ENCODE data around the gene PLCL2. TPM values are rescaled to one million over a fixed set of nuclear protein-coding genes. Genes with fewer than 3 reads are reported as not detected.
"Not testable (repeated sequence)": the region's sequence is repeated elsewhere in the genome, so short reads cannot be mapped to it uniquely, and the experiment has no call there.

Gene PLCL2
- total and polyA plus RNA-seq, 2 donors (not counting 1 experiment from before 2014, with no cell fraction given) = 21.7 to 55.2 TPM

DNA sequence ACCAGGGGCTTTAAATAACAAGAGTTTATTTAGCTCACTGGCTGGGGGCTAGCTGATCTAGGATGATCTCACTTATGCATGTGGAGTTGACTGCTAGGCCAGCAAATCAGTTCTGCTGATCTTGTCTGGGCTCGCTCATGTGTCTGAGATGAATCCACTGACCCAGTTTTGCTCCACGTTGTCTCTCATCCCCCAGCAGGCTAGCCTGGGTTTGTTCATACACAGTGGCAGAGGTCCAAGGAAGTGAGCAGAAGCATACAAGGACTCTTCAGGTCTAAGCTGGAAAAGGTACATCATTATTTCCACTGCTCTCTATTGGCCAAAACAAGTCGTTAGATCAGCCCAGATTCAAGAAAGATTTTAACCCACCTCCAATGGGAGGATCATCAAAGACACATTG, 238.0 kb downstream of the PLCL2 start:
- H3K9me3 Mint-ChIP-seq (ENCODE audit: insufficient read depth) = peaks cover 2% of the 10 kb centered on the region
- intact Hi-C loops (cut with micrococcal nuclease) = no loop called here
- H3K4me1 Mint-ChIP-seq = no peaks in the 10 kb centered on the region
- DNase-seq (no peak), ATAC-seq (ENCODE audit: low read depth) (no peak)
- H3K27ac Mint-ChIP-seq = no peak overlapping the region
- ChIA-PET CTCF (no interaction called here), POLR2A (no interaction called here)
- H3K4me3 Mint-ChIP-seq = no peak overlapping the region
- Histone ChIP-seq H2AFZ (ENCODE audit: insufficient read depth, low read depth, low read length, poor library complexity, severe bottlenecking) (no peak overlapping the region), H3K79me2 (ENCODE audit: control insufficient read depth, insufficient read depth, low read length) (no peaks in the 10 kb centered on the region), H3K36me3 (replicated peaks in 1 of 2; ENCODE audit: control extremely low read depth in 1 of 2, control insufficient read depth in 1 of 2, extremely low read depth in 1 of 2, insufficient read depth in 2 of 2, low read length in 1 of 2) (no peaks in the 10 kb centered on the region), H3K27me3 (replicated peaks in 1 of 4; ENCODE audit: control extremely low read depth in 1 of 4, control insufficient read depth in 3 of 4, insufficient read depth in 4 of 4, low read length in 3 of 4) (no peaks in the 10 kb centered on the region), H3K9ac (ENCODE audit: low read length) (no peak overlapping the region), H3K4me3 (ENCODE audit: control extremely low read depth in 1 of 5, extremely low read depth in 1 of 5, insufficient read depth in 1 of 5, low read depth in 2 of 5, low read length in 4 of 5) (no peak overlapping the region), H3K9me3 (ENCODE audit: control extremely low read depth in 1 of 3, control insufficient read depth in 2 of 3, insufficient read depth in 1 of 3, low read length in 2 of 3) (no peaks in the 10 kb centered on the region), H4K20me1 (ENCODE audit: control insufficient read depth, insufficient read depth, low read length, poor library complexity, severe bottlenecking) (no peaks in the 10 kb centered on the region), H3K4me2 (replicated peaks; ENCODE audit: low read depth, low read length, poor library complexity, severe bottlenecking) (no peak overlapping the region), H3K27ac (ENCODE audit: low read length in 2 of 2) (no peak overlapping the region), H3K4me1 (ENCODE audit: control insufficient read depth in 2 of 2, insufficient read depth in 2 of 2, low read length in 2 of 2) (no peaks in the 10 kb centered on the region)
- TF ChIP-seq EZH2 (IDR thresholded peaks at IDR 0.05; ENCODE audit: borderline replicate concordance, insufficient read depth, low read depth, low read length, poor library complexity, severe bottlenecking) = no peak
- TF ChIP-seq, protein P1, sequence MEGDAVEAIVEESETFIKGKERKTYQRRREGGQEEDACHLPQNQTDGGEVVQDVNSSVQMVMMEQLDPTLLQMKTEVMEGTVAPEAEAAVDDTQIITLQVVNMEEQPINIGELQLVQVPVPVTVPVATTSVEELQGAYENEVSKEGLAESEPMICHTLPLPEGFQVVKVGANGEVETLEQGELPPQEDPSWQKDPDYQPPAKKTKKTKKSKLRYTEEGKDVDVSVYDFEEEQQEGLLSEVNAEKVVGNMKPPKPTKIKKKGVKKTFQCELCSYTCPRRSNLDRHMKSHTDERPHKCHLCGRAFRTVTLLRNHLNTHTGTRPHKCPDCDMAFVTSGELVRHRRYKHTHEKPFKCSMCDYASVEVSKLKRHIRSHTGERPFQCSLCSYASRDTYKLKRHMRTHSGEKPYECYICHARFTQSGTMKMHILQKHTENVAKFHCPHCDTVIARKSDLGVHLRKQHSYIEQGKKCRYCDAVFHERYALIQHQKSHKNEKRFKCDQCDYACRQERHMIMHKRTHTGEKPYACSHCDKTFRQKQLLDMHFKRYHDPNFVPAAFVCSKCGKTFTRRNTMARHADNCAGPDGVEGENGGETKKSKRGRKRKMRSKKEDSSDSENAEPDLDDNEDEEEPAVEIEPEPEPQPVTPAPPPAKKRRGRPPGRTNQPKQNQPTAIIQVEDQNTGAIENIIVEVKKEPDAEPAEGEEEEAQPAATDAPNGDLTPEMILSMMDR (IDR thresholded peaks at IDR 0.05) = no peak
- H3K27me3 Mint-ChIP-seq = no peaks in the 10 kb centered on the region
- WGBS (ENCODE audit: insufficient coverage) = 91% methylated on average over 2 of the region's 3 CpGs

DNA sequence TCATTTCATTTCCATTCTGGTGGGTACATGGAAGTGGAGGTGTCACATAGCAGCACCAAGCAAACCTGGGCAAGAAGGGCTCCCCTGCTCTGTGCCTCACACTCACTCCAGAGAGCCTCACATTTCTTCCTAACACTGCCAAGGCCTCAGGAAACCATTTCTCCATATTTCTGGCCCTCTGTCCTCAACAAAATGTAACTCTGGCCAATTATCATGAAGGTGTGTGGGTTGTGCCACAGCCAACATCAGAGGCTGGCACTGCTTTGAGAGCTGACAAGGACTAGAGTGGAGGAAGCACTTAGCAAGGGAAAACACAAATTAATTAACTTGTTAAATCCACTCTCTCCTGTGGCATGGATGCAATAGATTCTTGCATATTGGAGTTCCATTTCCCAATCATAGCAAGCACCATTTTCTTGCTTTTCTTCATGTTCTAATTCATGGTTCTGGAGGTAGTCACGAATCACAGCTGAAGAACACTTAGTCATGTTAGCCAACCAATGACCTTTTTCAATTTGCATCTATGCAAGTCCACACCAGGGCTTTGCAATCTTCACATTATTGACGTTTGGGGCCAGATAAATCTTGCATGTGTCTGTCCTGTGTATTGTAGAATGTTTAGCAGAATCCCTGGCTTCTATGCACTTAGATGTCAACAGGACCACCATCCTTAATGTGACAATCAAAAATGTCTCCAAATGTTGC, 241.1 kb downstream of the PLCL2 start:
- Mint-ChIP-seq H3K9me3 (ENCODE audit: insufficient read depth) (no peaks in the 10 kb centered on the region), H3K27ac (no peak overlapping the region), H3K27me3 (no peaks in the 10 kb centered on the region), H3K4me3 (no peak overlapping the region), H3K4me1 (no peaks in the 10 kb centered on the region)
- Histone ChIP-seq H3K79me2 (ENCODE audit: control insufficient read depth, insufficient read depth, low read length) (no peaks in the 10 kb centered on the region), H3K4me2 (replicated peaks; ENCODE audit: low read depth, low read length, poor library complexity, severe bottlenecking) (no peak overlapping the region), H3K27me3 (replicated peaks in 1 of 4; ENCODE audit: control extremely low read depth in 1 of 4, control insufficient read depth in 3 of 4, insufficient read depth in 4 of 4, low read length in 3 of 4) (no peaks in the 10 kb centered on the region), H3K27ac (ENCODE audit: low read length in 2 of 2) (no peak overlapping the region), H3K4me3 (ENCODE audit: control extremely low read depth in 1 of 5, extremely low read depth in 1 of 5, insufficient read depth in 1 of 5, low read depth in 2 of 5, low read length in 4 of 5) (no peak overlapping the region), H3K4me1 (ENCODE audit: control insufficient read depth in 2 of 2, insufficient read depth in 2 of 2, low read length in 2 of 2) (no peaks in the 10 kb centered on the region), H4K20me1 (ENCODE audit: control insufficient read depth, insufficient read depth, low read length, poor library complexity, severe bottlenecking) (no peaks in the 10 kb centered on the region), H3K9me3 (ENCODE audit: control extremely low read depth in 1 of 3, control insufficient read depth in 2 of 3, insufficient read depth in 1 of 3, low read length in 2 of 3) (peaks cover 0 to 8% (median 0%) of the 10 kb centered on the region in 3 donors), H2AFZ (ENCODE audit: insufficient read depth, low read depth, low read length, poor library complexity, severe bottlenecking) (no peak overlapping the region), H3K36me3 (replicated peaks in 1 of 2; ENCODE audit: control extremely low read depth in 1 of 2, control insufficient read depth in 1 of 2, extremely low read depth in 1 of 2, insufficient read depth in 2 of 2, low read length in 1 of 2) (no peaks in the 10 kb centered on the region), H3K9ac (ENCODE audit: low read length) (no peak overlapping the region)
- ChIA-PET POLR2A (no interaction called here), CTCF (no interaction called here)
- WGBS (ENCODE audit: insufficient coverage) = 40% methylated on average over 1 of the region's 2 CpGs
- DNase-seq = no peak
- ATAC-seq (ENCODE audit: low read depth) = no peak
- TF ChIP-seq, protein P1 (IDR thresholded peaks at IDR 0.05) = no peak
- intact Hi-C loops (cut with micrococcal nuclease) = no loop called here

DNA sequence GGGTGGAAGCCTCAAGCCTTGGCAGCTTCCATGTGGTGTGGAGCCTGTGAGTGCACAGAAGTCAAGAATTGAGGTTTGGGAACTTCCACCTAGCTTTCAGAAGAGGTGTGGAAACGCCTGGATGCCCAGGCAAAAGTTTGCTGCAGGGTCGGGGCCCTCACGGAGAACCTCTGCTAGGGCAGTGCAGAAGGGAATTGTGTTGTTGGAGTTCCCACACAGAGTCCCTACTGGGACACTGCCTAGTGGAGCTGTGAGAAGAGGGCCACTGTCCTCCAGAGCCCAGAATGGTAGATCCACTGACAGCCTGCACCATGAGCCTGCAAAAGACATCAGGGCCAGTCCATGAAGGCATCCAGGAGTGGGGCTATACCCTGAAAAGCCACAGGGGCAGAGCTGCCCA, 243.9 kb downstream of the PLCL2 start:
- CTCF ChIA-PET, POLR2A ChIA-PET: not testable (repeated sequence)

More for the DNA sequence above, 243.9 kb downstream of the PLCL2 start:
- H3K27ac Mint-ChIP-seq; H3K27ac ChIP-seq (ENCODE audit: low read length in 2 of 2); H2AFZ ChIP-seq (ENCODE audit: insufficient read depth, low read depth, low read length, poor library complexity, severe bottlenecking); intact Hi-C loops (cut with micrococcal nuclease); H3K9me3 Mint-ChIP-seq (ENCODE audit: insufficient read depth); H3K4me1 ChIP-seq (ENCODE audit: control insufficient read depth in 2 of 2, insufficient read depth in 2 of 2, low read length in 2 of 2); H3K4me3 ChIP-seq (ENCODE audit: control extremely low read depth in 1 of 5, extremely low read depth in 1 of 5, insufficient read depth in 1 of 5, low read depth in 2 of 5, low read length in 4 of 5); H3K4me3 Mint-ChIP-seq; H3K36me3 ChIP-seq (replicated peaks in 1 of 2; ENCODE audit: control extremely low read depth in 1 of 2, control insufficient read depth in 1 of 2, extremely low read depth in 1 of 2, insufficient read depth in 2 of 2, low read length in 1 of 2); H3K79me2 ChIP-seq (ENCODE audit: control insufficient read depth, insufficient read depth, low read length); H3K27me3 Mint-ChIP-seq; ATAC-seq (ENCODE audit: low read depth); H3K4me1 Mint-ChIP-seq; H3K9me3 ChIP-seq (ENCODE audit: control extremely low read depth in 1 of 3, control insufficient read depth in 2 of 3, insufficient read depth in 1 of 3, low read length in 2 of 3); H3K27me3 ChIP-seq (replicated peaks in 1 of 4; ENCODE audit: control extremely low read depth in 1 of 4, control insufficient read depth in 3 of 4, insufficient read depth in 4 of 4, low read length in 3 of 4); DNase-seq; H4K20me1 ChIP-seq (ENCODE audit: control insufficient read depth, insufficient read depth, low read length, poor library complexity, severe bottlenecking); H3K4me2 ChIP-seq (replicated peaks; ENCODE audit: low read depth, low read length, poor library complexity, severe bottlenecking); H3K9ac ChIP-seq (ENCODE audit: low read length): not testable (repeated sequence)
- 85% methylated on average over 3 of the region's 3 CpGs for WGBS (ENCODE audit: insufficient coverage)

Data from B cell (primary cell).